Effector CD8-positive, alpha-beta T cell (primary cell): ENCODE data around the gene SDK2.
A peak's percentile ranks its signal among the peaks of the same experiment; 100 is the strongest.

ENCODE experiments used
- DNase-seq: peaks from one replicate; lab custom pipeline; 2025; lab: John Stamatoyannopoulos, UW

The SDK2 gene

DNA sequence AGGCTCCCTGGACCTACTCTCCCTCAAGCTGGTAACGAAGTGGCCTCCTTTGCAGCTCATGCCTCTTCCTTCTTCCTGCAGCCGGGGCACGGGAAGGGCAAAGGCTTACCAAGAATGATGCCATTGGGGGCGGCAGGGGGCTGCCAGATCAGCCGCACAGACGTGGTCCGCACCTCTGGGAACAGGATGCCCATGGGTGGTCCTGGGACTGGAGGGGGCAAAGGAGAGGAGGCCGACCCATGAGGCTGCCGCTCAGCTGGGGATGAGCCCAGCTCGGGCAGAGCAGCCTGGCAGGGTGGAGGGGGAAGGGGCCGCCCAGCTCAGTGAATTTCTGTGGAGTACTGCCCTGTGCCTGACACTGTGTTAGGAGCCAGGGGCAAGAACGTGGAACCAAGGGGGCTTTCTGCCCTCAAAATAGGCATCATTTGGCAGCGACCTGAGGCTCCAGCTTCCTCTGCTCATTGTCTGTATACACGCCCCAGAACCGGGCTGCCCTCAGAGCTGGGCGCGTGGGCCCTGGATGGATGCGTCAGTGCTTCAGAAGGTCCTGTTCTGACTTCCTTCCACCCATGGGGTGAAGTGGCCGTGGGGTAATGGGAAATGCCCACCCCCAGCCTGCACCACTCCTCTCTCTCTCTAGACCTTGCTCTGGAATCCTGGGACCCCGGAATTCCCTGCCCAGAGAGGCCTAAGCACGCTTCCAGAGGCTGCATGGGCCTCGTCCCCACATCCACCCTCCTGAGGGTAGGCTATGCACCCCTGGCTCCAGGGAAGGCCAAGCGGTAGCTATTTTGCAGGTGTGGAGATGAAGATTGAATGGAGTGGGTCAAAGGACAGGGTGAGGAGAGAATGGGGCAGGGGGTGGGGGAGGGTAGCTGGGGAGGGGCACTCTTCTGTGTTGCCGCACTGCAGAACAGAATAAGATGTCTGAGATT lies 252.6 kb downstream of the SDK2 start:
- DNase-seq, result no peak

DNA sequence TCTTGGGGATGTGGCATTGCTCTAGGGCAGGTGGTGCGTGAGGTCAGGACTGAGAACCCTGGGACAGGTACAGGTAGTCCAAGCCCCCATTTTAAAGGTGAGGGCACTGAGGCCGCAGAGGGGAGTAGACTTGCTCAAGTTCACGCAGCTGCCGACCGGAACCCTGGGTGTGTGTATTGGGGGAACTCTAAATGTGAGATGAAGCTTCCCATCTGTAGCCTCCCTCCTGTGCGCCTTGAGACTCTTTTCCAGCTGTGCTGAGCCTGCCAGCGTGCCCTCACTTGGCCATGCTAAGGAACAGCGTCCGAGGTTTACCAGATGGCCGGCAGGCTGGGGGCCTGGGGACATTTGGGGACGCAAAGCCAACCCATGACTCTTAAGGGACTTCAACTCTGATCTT lies 253.4 kb downstream of the SDK2 start:
- no peak for DNase-seq

DNA sequence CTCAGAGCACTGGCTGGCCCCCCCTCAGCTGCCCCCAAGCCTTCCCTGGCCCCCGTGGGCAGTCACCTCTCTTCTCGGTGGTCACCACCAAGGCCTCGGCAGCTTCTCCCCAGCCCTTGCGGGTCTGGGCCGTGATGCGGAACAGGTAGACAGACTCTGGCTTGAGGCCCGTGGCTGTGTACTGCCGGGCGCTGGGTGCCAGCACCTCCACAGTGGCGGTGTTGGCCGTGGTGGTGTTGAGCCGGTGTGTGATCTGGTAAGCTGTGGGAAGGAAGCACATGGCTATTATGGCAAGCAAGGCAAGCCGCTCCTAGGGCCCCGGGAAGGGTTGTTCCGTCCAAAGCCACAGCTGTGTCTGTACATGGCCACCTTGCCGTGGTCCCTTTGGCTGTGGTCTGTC lies 254.0 kb downstream of the SDK2 start:
- no peak for DNase-seq

DNA sequence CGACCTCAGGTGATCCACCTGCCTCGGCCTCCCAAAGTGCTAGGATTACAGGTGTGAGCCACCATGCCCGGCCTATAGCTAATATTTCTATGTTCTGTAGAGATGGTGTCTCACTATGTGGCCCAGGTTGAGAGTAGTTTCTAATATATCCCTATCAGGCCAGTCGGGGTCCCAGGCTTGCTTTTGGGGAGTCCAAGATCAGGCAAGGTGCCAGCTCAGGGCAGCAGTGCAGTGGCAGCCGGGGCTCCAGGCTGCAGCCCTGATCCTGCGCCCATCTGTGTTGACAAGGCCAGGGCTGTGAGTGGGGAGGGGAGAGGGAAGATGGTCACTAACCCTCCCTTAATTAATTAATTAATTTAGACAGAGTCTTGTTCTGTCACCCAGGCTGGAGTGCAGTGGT lies 254.8 kb downstream of the SDK2 start:
- DNase-seq, result no peak

DNA sequence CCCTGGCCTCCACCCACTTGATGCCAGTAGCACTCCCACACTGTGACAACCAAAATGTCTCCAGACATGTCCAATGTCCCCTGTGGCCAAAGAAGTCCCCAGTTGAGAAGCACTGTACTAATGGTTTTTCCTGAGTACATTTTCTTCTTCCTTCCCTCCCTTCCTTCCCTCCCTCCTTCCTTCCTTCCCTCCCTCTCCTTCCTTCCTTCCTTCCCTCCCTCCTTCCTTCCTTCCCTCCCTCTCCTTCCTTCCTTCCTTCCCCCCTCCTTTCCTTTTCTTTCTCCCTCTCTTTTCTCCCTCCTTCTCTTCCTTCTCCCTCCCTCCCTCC lies 255.7 kb downstream of the SDK2 start:
- DNase-seq, result no peak

DNA sequence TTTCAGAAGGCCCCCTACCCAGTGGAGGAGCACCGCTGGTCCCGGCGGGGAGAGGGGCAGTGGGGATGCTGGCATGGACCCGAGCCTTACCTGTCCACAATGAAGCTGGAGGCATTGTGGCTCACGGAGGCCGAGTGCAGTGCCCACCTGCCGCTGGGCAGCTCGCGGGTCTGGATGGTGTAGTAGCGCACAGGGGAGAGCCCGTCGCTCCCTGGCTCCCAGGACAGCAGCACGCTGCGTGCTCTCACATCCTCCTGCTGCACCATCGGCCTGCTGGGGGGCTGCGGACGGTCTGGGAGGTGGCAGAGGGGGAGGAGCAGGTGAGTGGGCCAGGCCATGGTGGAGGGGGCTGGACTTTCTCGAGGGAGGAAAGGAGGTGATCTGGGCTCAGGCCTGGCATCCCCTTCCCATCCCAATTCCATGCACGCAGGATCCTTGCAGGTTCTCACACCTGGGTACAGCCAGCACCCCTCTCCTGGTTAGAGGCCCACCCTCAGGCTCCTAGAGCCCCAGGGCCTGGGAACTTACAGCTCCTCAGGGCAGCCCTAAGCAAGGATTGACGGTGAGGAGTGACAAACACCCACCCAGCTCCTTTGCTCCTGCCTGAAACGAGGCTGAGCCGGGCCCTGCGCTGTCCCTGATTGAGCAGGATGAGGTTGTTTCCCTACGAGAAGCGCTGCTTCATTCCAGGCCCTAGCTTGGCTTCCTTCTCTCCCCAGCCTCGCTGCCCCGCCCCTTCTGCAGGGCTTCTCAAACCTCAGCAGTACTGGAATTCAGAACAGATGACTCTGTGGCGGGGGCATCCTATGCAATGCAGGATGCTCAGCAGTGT lies 256.3 kb downstream of the SDK2 start:
- DNase-seq, result no peak

DNA sequence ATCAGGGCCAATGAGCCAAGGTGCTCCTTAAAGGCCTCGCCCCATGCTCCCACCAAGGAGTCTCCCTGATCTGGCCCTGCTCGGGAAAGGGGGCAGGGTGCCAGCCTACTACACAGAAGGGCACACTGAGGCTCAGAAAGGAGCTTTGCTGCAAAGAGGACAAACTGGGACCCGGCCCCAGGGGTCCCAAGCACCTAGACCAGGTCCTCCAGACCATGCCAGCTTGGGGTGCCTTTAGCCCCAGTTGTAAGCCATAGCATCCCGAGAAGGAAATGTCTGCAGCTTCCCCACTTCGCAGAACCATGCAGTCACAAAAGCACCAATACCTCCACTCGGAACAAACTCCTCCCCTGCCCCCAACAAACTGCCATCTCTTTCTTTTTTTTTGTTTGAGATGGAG lies 257.7 kb downstream of the SDK2 start:
- DNase-seq, result no peak

DNA sequence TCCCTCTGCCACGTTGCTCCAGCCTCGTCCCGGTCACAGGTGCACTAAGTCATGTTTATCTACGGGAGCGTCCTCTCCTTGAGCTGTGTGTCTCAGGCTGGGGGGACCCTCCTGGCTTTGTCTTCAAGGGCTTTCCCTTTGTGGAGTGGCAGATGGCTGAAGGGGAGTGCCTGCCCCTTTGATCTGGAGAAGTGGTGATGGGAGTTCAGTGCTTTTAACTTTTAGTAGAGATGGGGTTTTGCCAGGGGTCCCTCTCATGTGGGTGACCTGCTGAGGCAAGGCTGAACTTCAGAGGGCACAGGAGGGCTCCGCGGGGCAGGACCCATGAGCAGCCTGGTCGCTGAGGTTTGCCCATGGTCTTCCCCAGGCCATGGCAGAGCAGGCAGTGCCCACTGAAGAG lies 259.3 kb downstream of the SDK2 start:
- DNase-seq, result no peak

DNA sequence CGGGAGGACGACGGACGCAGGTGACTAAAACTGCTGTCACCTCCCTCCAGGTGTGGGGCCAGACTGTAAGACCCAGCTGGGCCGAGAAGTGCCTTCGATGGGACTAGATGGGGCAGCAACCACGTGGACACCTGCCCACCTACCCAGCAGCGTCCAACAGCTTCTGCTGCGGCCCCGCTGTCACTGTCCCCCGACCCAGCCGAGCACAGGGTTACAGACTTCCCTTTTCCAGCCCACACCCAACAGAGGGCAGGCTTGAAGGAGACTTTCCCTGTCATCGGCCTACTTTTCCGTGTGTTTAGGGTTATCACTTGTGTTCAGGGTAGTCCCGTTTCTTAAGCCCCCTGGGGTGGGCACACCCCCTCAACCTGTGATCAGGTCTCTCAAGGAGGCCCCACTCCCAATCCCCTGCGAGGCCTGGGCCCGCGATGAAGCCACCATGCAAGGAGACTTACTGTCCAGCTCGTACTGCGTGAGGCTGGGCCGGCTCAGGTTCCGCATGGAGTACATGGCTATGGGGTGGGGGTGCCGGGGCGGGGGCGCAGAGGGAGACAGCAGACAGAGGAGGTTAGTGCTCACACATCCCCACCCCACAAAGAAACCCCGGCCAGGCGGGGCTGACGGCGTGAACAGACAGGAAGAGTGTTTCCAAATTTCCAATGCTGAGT lies 263.7 kb downstream of the SDK2 start:
- no peak for DNase-seq

DNA sequence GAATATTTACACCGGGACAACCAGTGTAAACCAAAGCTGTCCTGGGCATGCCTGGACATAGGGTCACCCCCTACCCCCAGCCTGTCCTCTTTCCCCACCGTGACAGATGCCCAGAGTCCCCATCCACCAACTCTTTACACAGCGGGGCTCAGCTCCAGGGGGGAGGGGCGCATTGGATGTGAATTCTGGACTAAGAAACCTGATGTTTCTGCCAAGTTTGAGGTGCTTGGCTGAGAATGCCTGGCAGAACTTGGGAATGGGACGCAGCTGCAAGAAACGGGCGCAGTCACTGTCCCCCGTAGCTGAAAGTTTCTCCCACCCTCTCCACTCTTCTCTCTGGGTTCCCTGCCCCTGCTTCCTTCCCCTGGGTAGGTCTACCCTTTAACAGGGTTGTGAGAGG lies 264.4 kb downstream of the SDK2 start:
- DNase-seq, result no peak

DNA sequence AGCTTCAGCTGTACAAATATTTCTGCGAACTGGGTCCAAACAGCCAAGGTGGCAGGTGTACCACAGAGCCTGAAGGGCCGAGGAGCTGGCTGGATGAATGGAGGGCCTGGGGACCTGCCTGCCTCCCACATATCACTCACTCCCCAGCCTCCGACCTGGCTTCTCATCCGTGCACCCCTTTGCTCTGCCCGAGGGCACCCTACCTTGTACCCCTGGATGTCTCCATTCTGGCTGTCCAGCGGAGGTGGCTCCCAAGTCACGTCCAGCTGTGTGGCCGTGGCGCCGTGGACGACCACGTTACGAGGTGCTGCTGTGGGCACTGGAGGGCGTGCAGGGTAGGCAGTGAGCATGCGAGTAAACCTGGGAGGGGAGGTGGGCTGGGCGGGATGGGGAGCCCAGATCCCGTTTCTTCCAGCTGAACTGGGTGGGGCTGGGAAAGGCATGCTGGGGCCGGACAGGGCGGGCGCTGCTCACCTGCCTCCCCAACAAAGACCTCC lies 265.2 kb downstream of the SDK2 start:
- no peak for DNase-seq

DNA sequence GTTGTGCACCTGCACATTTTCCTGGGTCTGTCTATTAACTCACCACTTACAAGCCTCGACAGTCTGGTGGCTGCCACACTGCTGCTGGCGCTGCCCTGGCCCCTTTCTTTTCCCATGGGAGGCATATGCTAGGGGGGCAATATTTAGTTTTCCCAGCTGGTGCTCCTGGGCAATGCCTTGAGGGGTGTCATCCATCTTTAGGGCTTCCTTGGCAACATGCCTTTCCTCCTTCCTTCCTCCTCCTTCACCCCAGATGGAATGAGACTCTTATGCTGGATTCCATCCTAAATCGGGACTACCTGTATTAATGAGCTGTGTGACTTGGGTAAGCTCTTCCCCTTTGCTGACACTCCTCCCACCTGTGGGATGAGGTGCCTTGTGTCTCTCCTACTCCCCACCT lies 267.6 kb downstream of the SDK2 start:
- DNase-seq, result no peak

DNA sequence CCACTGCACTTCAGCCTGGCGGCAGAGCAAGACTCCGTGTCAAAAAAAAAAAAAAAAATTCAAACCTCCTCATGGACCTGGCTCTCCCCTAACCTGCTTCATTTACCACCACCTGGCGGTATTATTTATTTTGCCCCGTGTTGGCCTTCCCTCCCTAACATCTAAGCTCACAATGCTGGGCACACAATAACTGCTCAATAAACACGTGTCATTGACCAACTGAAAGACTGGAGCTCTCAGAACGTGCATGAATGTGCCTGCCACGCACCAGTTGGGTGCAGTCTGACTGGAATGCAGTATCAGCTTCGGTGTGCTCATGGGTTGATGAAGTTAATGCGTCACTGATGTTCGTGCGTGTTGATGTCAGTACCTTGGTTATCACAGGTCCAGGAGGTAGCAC lies 268.1 kb downstream of the SDK2 start:
- DNase-seq, result no peak

DNA sequence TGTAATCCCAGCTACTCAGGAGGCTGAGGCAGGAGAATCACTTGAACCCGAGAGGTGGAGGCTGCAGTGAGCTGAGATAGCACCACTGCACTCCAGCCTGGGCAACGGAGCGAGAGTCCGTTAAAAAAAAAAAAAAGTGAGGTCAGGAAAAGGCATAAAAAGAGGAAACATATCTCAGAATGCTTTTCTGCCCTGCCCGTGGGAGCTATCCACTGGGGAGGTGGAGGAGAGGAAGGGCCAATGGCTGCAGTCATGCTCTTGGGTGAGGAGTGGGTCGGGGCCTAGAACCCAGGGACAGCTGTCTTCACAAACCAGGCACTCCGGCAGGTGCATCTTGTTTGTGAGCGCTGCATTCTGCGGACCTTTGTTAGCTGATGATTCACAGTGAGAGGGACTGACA lies 272.4 kb downstream of the SDK2 start:
- DNase-seq, result no peak

DNA sequence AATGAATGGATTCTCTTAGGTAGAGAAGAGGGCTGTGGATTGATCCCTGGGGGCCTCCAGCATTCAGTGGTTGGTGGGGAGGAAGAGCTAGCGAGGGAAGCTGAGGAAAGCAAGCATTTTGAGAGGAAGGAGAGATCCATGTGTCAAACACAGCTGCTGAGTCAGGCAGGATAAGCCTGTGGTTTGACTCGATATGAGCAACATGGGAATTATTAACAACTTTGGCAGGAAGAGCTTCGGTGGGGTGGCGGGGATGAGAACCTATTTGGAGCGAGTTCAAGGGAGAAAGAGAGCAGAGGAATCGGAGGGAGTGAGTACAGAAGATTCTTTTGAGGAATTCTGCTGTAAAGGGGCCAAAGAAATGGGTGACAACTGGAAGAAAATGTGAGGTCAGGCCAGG lies 273.0 kb downstream of the SDK2 start:
- DNase-seq, result no peak

DNA sequence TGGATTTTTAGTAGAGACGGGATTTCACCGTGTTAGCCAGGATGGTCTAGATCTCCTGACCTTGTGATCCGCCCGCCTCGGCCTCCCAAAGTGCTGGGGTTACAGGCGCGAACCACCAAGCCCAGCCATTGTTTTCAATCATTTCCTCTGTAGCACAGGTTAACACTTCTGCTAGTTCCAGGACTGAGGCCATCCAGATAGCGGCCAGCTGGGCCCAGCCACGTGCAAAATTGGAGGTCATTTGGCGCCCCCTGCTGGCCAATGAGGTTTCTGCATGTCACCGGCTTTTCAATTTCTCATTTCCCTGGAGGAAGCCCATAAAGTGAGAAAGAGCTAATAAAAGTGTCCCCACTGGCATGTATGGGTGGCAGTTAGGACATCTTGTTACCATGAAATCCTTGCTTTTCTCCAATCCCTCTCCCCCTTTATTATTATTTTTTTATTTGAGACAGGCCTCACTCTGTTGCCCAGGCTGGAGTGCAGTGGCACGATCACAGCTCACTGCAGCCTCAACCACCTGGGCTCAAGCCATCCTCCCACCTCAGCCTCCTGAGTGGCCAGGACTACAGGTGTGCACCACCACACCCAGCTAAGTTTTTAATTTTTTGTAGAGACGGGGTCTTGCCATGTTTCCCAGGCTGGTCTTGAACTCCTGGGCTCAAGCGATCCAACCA lies 274.3 kb downstream of the SDK2 start:
- DNase-seq, result peak; percentile 69

DNA sequence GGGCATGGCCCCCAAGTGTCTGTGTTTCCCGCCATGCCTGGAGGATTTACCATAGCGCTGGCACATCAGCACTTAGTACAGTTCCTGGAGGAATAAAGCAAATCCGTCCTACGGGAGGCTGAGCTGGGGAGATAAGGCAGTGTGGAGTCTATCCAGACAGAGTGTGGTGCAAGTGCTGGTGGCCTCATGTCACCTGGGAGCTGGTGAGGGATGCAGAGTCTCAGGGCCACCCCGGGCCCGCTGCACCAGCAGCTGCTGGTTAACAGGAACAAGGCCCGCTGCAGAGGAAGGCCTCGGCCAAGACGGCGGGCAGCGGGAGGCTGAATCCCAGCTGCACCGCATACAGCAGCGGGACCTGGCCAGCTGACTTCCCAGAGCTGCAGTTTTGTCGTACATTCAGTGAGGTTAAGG lies 275.1 kb downstream of the SDK2 start:
- DNase-seq, result no peak

DNA sequence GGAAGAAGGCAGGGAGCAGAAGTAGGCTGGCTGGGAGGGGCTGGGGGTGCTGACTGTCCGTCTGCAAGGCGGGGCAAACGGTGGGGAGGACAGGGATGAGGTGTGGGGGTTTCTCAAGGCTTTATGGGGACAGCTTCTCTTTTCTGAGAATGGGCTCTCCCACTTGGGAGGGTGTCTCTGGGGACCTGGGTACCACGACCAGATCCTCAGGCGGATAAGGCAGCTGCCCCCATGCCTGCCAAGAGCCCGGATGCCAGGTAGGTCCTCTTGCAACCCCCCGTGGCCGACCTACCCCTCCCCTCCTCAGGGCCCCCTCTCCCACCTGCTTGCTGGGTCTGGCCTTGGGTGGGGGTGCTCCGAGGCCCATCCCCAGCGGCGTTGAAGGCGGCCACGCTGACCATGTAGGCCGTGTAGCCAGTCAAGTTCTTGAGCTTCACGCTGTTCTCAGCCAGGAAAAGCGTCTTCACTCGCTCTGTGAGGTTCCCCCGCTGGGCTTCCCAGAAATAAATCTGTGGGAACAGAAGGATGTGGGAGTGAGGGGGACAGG lies 276.1 kb downstream of the SDK2 start:
- no peak for DNase-seq

DNA sequence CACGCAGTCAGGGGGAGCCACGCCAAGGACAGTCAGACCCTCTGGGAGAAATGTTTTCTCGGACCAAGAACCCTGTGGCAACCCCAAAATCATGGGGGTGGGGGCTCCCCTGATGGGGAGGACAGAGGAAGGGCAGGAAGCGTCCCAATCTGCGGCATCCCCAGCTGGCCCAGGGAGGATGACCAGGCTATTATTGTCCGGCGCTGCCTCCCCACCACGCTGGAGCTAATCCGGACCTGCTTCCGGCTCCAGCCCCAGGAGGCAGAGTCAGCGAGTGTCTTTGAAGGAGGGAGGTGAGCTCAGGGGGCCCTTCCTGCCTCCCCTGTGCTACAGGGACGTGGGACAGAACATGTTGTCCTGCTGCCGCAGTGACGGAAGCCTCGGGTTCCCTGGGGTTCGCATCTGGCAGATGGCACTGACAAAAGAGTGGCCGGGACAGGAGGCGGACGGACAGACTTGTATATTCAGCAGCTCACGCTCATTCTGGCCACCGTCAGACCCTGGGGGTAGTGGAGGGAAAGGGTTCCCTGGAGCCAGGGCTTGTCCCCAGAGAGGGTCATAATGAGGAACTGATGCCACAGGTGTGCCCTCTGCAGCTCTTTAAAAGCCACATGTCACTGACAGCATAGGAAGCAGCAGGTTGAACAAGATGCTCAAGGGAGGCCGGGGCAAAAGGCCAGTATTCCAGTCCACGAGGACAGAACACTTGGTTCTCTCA lies 278.2 kb downstream of the SDK2 start:
- DNase-seq, result no peak

DNA sequence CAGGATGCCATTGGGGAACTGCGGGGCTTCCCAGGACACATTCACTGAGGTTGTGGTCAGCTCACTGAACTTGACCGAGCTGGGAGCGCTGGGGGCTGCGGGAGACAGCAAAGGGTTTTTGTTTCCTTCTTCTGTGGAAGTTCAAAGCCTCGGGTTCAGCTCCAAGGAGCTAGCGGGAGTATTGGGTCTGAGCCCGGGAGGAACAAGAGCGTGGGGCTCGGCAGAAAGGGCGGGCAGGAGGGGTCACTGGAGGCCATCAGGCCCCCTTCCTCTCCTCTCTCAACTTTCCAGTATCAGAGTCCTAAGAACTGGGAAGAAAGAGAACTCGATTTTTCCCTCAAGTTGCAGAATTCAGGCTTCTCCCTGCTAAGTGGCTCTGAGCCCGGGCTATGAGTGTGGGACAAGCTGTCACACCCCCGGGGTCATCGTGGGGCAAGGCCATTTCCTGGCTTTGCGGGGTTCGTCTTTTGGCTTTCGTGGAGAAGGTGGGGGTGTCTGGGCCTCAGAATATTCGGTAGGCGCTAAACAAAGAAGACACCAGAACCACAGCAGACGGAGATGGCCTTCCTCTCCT lies 278.9 kb downstream of the SDK2 start:
- DNase-seq, result no peak

DNA sequence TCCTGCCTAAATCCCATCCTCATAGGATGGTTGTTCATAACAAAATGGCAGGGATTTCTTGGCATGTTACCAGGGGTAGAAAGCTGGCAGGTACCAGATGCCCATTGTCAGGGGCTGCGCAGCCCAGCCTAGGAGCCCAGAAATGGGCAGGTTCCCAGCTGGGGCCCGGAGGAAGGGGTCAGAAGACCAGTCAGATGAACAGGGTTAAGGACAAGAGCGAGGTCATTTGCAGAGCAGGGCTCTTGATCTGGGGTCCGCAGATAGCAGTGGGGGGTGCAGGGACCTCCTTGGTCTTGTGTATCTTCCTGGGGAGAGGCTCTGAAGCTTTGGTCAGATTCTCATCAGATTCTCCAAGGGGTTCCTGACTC lies 280.1 kb downstream of the SDK2 start:
- DNase-seq, result no peak
